MCF 10A (cell line): ENCODE results near the gene RXRB. TPM values are rescaled to one million over a fixed set of nuclear protein-coding genes. Genes with fewer than 3 reads are reported as not detected.

ENCODE experiments used
- BruUV-seq: library from RNA; stranded (reverse); fragments of 400-500 nt; replicated peaks from 2 replicates; lab custom pipeline; 2021; lab: Mats Ljungman, UMichigan
- CTCF ChIA-PET: fragments of 300-600 bp; sonication (Branson Sonifier 250); formaldehyde crosslinking; extraction: SDS; loops from one replicate; lab custom pipeline; 2021; ENCODE audit warnings: antibody characterized with exemption, inconsistent platforms; lab: Yijun Ruan, JAX
- POLR2A ChIA-PET: fragments of 300-600, 350-650 bp; sonication (Branson Sonifier 250); formaldehyde crosslinking; extraction: SDS; loops from one replicate; lab custom pipeline; 2020; ENCODE audit warnings: antibody characterized with exemption, inconsistent platforms; lab: Yijun Ruan, JAX
- DNase-seq: peaks from one replicate; pipeline ENCODE4 v3.0.0-alpha.2; 2018; ENCODE audit not compliant: unreplicated experiment
- H3K27ac Mint-ChIP-seq: one replicate; pipeline ENCODE4 v1.8.0; 2022; ENCODE audit warnings: mild to moderate bottlenecking, low read depth, mixed read lengths; ENCODE audit not compliant: unreplicated experiment
- H3K27me3 Mint-ChIP-seq: one replicate; pipeline ENCODE4 v1.8.0; 2022; ENCODE audit warnings: mixed read lengths; ENCODE audit not compliant: insufficient read depth, unreplicated experiment
- H3K36me3 Mint-ChIP-seq: one replicate; pipeline ENCODE4 v1.8.0; 2022; ENCODE audit warnings: mild to moderate bottlenecking, moderate library complexity, mixed read lengths; ENCODE audit not compliant: insufficient read depth, unreplicated experiment
- H3K4me1 Mint-ChIP-seq: one replicate; pipeline ENCODE4 v1.8.0; 2022; ENCODE audit warnings: mixed read lengths; ENCODE audit not compliant: insufficient read depth, unreplicated experiment
- H3K4me3 Mint-ChIP-seq: one replicate; pipeline ENCODE4 v1.8.0; 2022; ENCODE audit warnings: mild to moderate bottlenecking, moderate library complexity, mixed read lengths; ENCODE audit not compliant: unreplicated experiment
- H3K9me3 Mint-ChIP-seq: one replicate; pipeline ENCODE4 v1.8.0; 2022; ENCODE audit warnings: mixed read lengths; ENCODE audit not compliant: unreplicated experiment
- CTCF ChIP-seq: fragments of 200-600 bp; IDR thresholded peaks from one replicate; pipeline ENCODE4 v1.8.0; 2022; ENCODE audit warnings: antibody characterized with exemption, mild to moderate bottlenecking; ENCODE audit not compliant: unreplicated experiment
- intact Hi-C: fragments of 100-400 bp; cut with micrococcal nuclease; formaldehyde crosslinking; loops from 2 replicates; pipeline ENCODE4 v1.14.1; 2022
- total RNA-seq: library from RNA; stranded (reverse); gene quantifications from 2 replicates; pipeline ENCODE4 v1.2.3, GENCODE V29; 2022

RXRB gene
- total RNA-seq, 1 experiment from 2014 or later, result 35.1 TPM

- POLR2A ChIA-PET, result interaction anchor here (0.6 to 2.4 kb wide), 10 partner anchors 44 to 1010 kb away, joined by 3 to 19 read pairs (median 4); partner anchors contain the start of genes RGL2, RPS18, VPS52 and WDR46
- intact Hi-C loops, result no loop called here
Observed at GRCh38 chr6:33205191-33206026, 4.9 kb upstream of the RXRB start.

GRCh38 chr6:33204415-33205190 is 4.1 kb upstream of the RXRB start, which contains the start of gene HSD17B8:
Gene HSD17B8 (plus strand): TSS chr6:33204655. CDS start chr6:33204669, 14 bp downstream.
- peaks cover 57% of the 10 kb centered on the region for H3K4me1 Mint-ChIP-seq
- intact Hi-C loops, result loop anchor here (5.0 kb wide), 1 partner anchor 93 kb away; the partner anchor contains the start of gene RGL2
- peak within 1 kb of the TSS; percentile 85 for H3K27ac Mint-ChIP-seq
- peak; percentile 92 for DNase-seq
- no peaks in the 10 kb centered on the region for H3K9me3 Mint-ChIP-seq
- ChIA-PET POLR2A (interaction anchor here (0.6 to 2.4 kb wide), 10 partner anchors 8 to 1009 kb away, joined by 3 to 19 read pairs (median 4); partner anchors contain the start of genes RGL2, RPS18 and VPS52), CTCF (interaction anchor here (0.6 to 2.0 kb wide), 4 partner anchors 14 to 117 kb away, joined by 3 to 8 read pairs (median 6); no protein-coding TSS in a partner anchor)
- peaks cover 29% of the 10 kb centered on the region for H3K36me3 Mint-ChIP-seq
- H3K27me3 Mint-ChIP-seq, result no peaks in the 10 kb centered on the region
- peak within 1 kb of the TSS; percentile 98 for H3K4me3 Mint-ChIP-seq
- no TSS peak for BruUV-seq
- no peak for TF ChIP-seq CTCF

More at GRCh38 chr6:33205191-33206026, 4.9 kb upstream of the RXRB start:
- CTCF ChIA-PET, result interaction anchor here (0.6 to 2.0 kb wide), 5 partner anchors 13 to 118 kb away, joined by 3 to 8 read pairs (median 5); no protein-coding TSS in a partner anchor
- Mint-ChIP-seq H3K4me3 (peak overlapping the region; percentile 81), H3K4me1 (peaks cover 62% of the 10 kb centered on the region), H3K27me3 (no peaks in the 10 kb centered on the region), H3K27ac (peak overlapping the region; percentile 85), H3K9me3 (no peaks in the 10 kb centered on the region), H3K36me3 (peaks cover 32% of the 10 kb centered on the region)
- peak; percentile 69 for DNase-seq
- no peak for TF ChIP-seq CTCF
- no TSS peak for BruUV-seq

GRCh38 chr6:33204165-33204414 is 3.6 kb upstream of the RXRB start:
- no peak for DNase-seq
- Mint-ChIP-seq H3K9me3 (no peaks in the 10 kb centered on the region), H3K4me3 (peak overlapping the region; percentile 81), H3K27me3 (no peaks in the 10 kb centered on the region), H3K36me3 (peaks cover 29% of the 10 kb centered on the region), H3K4me1 (peaks cover 57% of the 10 kb centered on the region), H3K27ac (peak overlapping the region; percentile 85)
- no TSS peak for BruUV-seq
- intact Hi-C loops, result loop anchor here (5.0 kb wide), 1 partner anchor 93 kb away; the partner anchor contains the start of gene RGL2
- TF ChIP-seq CTCF, result no peak
- CTCF ChIA-PET, result interaction anchor here (2.0 kb wide), 1 partner anchor 43 kb away, joined by 7 read pairs; no protein-coding TSS in a partner anchor
- POLR2A ChIA-PET, result interaction anchor here (1.0 to 2.4 kb wide), 4 partner anchors 9 to 67 kb away, joined by 3 to 19 read pairs (median 8); partner anchors contain the start of genes RPS18 and VPS52
